Endothelial cell of umbilical vein (primary cell): ENCODE results near the gene VRK2. TPM values are rescaled to one million over a fixed set of nuclear protein-coding genes. Genes with fewer than 3 reads are reported as not detected.

Experiments used
- BruUV-seq: library from RNA; stranded (reverse); fragments of 400-500 nt; replicated peaks from 2 replicates; lab custom pipeline; 2021; lab: Mats Ljungman, UMichigan
- CTCF ChIA-PET: fragments of 300-600, 350-600 bp; sonication (Branson Sonifier 250); formaldehyde crosslinking; loops from one replicate; lab custom pipeline; 2021; ENCODE audit warnings: antibody characterized with exemption, inconsistent platforms; lab: Charles Lee
- POLR2A ChIA-PET: fragments of 300-600, 350-600 bp; sonication (Branson Sonifier 250); formaldehyde crosslinking; loops from one replicate; lab custom pipeline; 2021; ENCODE audit warnings: antibody characterized with exemption, inconsistent platforms; lab: Charles Lee
- DNase-seq: peaks from one replicate; pipeline ENCODE4 v3.0.0-alpha.2; 2011; ENCODE audit warnings: low read depth, low spot score
- FAIRE-seq: peaks from 2 replicates; lab custom pipeline; 2011; peaks lifted over from hg19 to GRCh38; lab: Jason Lieb, UNC
- H2AFZ ChIP-seq: 2 replicates; pipeline ENCODE4 v1.6.0; 2012; ENCODE audit warnings: low read depth, low read length, control low read depth, inconsistent platforms
- H3K27ac ChIP-seq: 2 replicates; pipeline ENCODE4 v1.5.1; 2011; ENCODE audit warnings: low read depth, mild to moderate bottlenecking, control low read depth, low read length, moderate library complexity; ENCODE audit not compliant: insufficient read depth
- H3K27me3 ChIP-seq, 2 experiments: 2 replicates each; pipeline versions ENCODE4 v1.6.0 to v1.6.1; 2011; ENCODE audit warnings: low read length in 2 of 2, mixed read lengths in 1 of 2; ENCODE audit not compliant: control insufficient read depth in 2 of 2, insufficient read depth in 2 of 2
- H3K36me3 ChIP-seq, 2 experiments: 2 replicates in 1 of 2; 3 replicates in 1 of 2; pipeline ENCODE4 v1.5.1; 2011; ENCODE audit warnings: low read length in 2 of 2, mild to moderate bottlenecking in 1 of 2, moderate library complexity in 1 of 2; ENCODE audit not compliant: control insufficient read depth in 2 of 2, insufficient read depth in 2 of 2; ENCODE audit errors: extremely low read depth in 1 of 2
- H3K4me1 ChIP-seq: 3 replicates; pipeline ENCODE4 v1.5.1; 2011; ENCODE audit warnings: mild to moderate bottlenecking, low read length; ENCODE audit not compliant: control insufficient read depth, insufficient read depth; ENCODE audit errors: extremely low read depth
- H3K4me2 ChIP-seq: 2 replicates; pipeline ENCODE4 v1.6.1; 2011; ENCODE audit warnings: low read length, control low read depth, mixed read lengths; ENCODE audit not compliant: insufficient read depth
- H3K4me3 ChIP-seq, 3 experiments: fragments of 200-600 bp in 1 of 3; sonication (generic), shearing (Covaris generic) in 1 of 3; replicated peaks in 1 of 3; 2 replicates each; pipeline ENCODE4 v1.5.1; 2011 to 2016; ENCODE audit warnings: control low read depth in 3 of 3, low read length in 3 of 3, mild to moderate bottlenecking in 2 of 3, inconsistent platforms in 1 of 3, low read depth in 1 of 3, moderate library complexity in 1 of 3; ENCODE audit not compliant: insufficient read depth in 1 of 3
- H3K79me2 ChIP-seq: 2 replicates; pipeline ENCODE4 v1.6.0; 2012; ENCODE audit warnings: low read length, inconsistent platforms; ENCODE audit not compliant: control insufficient read depth, insufficient read depth
- H3K9ac ChIP-seq: replicated peaks from 2 replicates; pipeline ENCODE3; 2011; ENCODE audit warnings: low read length, control low read depth; ENCODE audit not compliant: insufficient read depth; ENCODE audit errors: extremely low read depth
- H3K9me1 ChIP-seq: replicated peaks from 3 replicates; pipeline ENCODE4 v1.6.0; 2011; ENCODE audit warnings: mild to moderate bottlenecking, low read length; ENCODE audit not compliant: control insufficient read depth, insufficient read depth; ENCODE audit errors: extremely low read depth
- H3K9me3 ChIP-seq: replicated peaks from 2 replicates; pipeline ENCODE4 v1.5.1; 2012; ENCODE audit warnings: low read length, inconsistent platforms; ENCODE audit not compliant: control insufficient read depth, insufficient read depth
- H4K20me1 ChIP-seq: replicated peaks from 2 replicates; pipeline ENCODE3; 2011; ENCODE audit warnings: mild to moderate bottlenecking, low read length; ENCODE audit not compliant: control insufficient read depth, insufficient read depth; ENCODE audit errors: extremely low read depth
- CTCF ChIP-seq, 2 donors: IDR thresholded peaks; 1 replicate in 1 of 2; 2 replicates in 1 of 2; pipeline ENCODE4 v1.5.1; 2011; ENCODE audit warnings: low read length in 2 of 2, mild to moderate bottlenecking in 2 of 2, moderate library complexity in 2 of 2, control low read depth in 1 of 2, inconsistent platforms in 1 of 2, low read depth in 1 of 2; ENCODE audit not compliant: insufficient read depth in 1 of 2; ENCODE audit errors: extremely low read depth in 1 of 2
- EZH2 ChIP-seq: IDR thresholded peaks from 2 replicates; pipeline ENCODE4 v1.6.1; 2012; ENCODE audit warnings: borderline replicate concordance, low read depth, mild to moderate bottlenecking, moderate library complexity, low read length, inconsistent platforms; ENCODE audit not compliant: severe bottlenecking
- FOS ChIP-seq: IDR thresholded peaks from 2 replicates; pipeline ENCODE4 v1.6.1; 2011; ENCODE audit warnings: mild to moderate bottlenecking, low read length, moderate library complexity, borderline replicate concordance; ENCODE audit not compliant: insufficient read depth
- GATA2 ChIP-seq: IDR thresholded peaks from 2 replicates; pipeline ENCODE4 v1.7.0; 2011; ENCODE audit warnings: low read depth, mild to moderate bottlenecking, moderate library complexity, mixed read lengths, low read length; ENCODE audit not compliant: insufficient read length, insufficient read depth
- JUN ChIP-seq: IDR thresholded peaks from 2 replicates; pipeline ENCODE4 v1.6.1; 2011; ENCODE audit warnings: borderline replicate concordance, low read depth; ENCODE audit not compliant: insufficient read length, insufficient read depth
- MAX ChIP-seq: IDR thresholded peaks from 2 replicates; pipeline ENCODE4 v1.6.1; 2011; ENCODE audit not compliant: insufficient read depth, insufficient read length
- MYC ChIP-seq: IDR thresholded peaks from one replicate; pipeline ENCODE4 v1.6.1; 2011; ENCODE audit warnings: mild to moderate bottlenecking, low read depth, low read length
- POLR2A ChIP-seq: IDR thresholded peaks from 2 replicates; pipeline ENCODE4 v1.6.1; 2012; ENCODE audit warnings: low read depth, mild to moderate bottlenecking, control low read depth, low read length
- POLR2AphosphoS5 ChIP-seq: IDR thresholded peaks from 2 replicates; pipeline ENCODE4 v1.6.1; 2012; ENCODE audit warnings: low read depth, mild to moderate bottlenecking, control low read depth, low read length, moderate library complexity; ENCODE audit not compliant: insufficient read depth
- dilution Hi-C: fragments of 300-500 bp; cut with MboI; formaldehyde crosslinking; loops from one replicate; pipeline ENCODE4 v1.15.0; 2019; ENCODE audit warnings: low sequenced_read_pairs; ENCODE audit not compliant: extremely low pct_ligation_motif_present
- intact Hi-C: fragments of 100-400 bp; cut with micrococcal nuclease; formaldehyde crosslinking; loops from one replicate; pipeline ENCODE4 v1.10.0; 2022
- polyA plus RNA-seq, 4 experiments: library from polyadenylated mRNA; depleted of rRNA in 3 of 4; stranded (reverse) in 3 of 4; unstranded in 1 of 4; fragments of >200 nt; gene quantifications; 2 replicates each; pipeline versions ENCODE4 v1.2.1 to v1.2.3, GENCODE V29; 2011 to 2012; ENCODE audit warnings: missing spikeins in 1 of 4
- total RNA-seq: library from RNA; stranded (reverse); gene quantifications from 2 replicates; pipeline ENCODE4 v1.2.3, GENCODE V29; 2021

VRK2 gene
- total and polyA plus RNA-seq, 2 donors (not counting 3 experiments of a cell fraction or from before 2014, with no cell fraction given) = 11.2 to 35.2 TPM

- no peak for DNase-seq
- H3K4me3 ChIP-seq = no peak overlapping the region
- no peaks in the 10 kb centered on the region for H3K9me3 ChIP-seq
- H3K79me2 ChIP-seq = peaks cover 27% of the 10 kb centered on the region
- TF ChIP-seq CTCF (IDR thresholded peaks at IDR 0.05; ENCODE audit: extremely low read depth in 1 of 2, insufficient read depth in 1 of 2, low read depth in 1 of 2, low read length in 2 of 2) = no peak
- TF ChIP-seq POLR2A = no peak
- FAIRE-seq = no peak
- CTCF ChIA-PET = interaction anchor here (1.2 to 1.3 kb wide), 3 partner anchors 10 to 149 kb away, joined by 3 to 6 read pairs (median 5); no protein-coding TSS in a partner anchor
- H3K9ac ChIP-seq = no peak overlapping the region
- no peaks in the 10 kb centered on the region for H3K9me1 ChIP-seq
- peaks cover 0 to 2% of the 10 kb centered on the region in 2 experiments for H3K36me3 ChIP-seq
- dilution Hi-C loops = no loop called here
- no peaks in the 10 kb centered on the region for H3K4me1 ChIP-seq
- H3K4me2 ChIP-seq = no peak overlapping the region
- H4K20me1 ChIP-seq = no peaks in the 10 kb centered on the region
- intact Hi-C loops = no loop called here
- BruUV-seq = no TSS peak
- POLR2A ChIA-PET = no interaction called here
- H2AFZ ChIP-seq = no peak overlapping the region
- no peak overlapping the region for H3K27ac ChIP-seq
- no peaks in the 10 kb centered on the region for H3K27me3 ChIP-seq
Observed at GRCh38 chr2:58055033-58055786, 8.6 kb downstream of the VRK2 start.

- no peak for DNase-seq
- POLR2A ChIA-PET = no interaction called here
- dilution Hi-C loops (no loop called here), intact Hi-C loops (no loop called here)
- Histone ChIP-seq H3K27me3 (no peaks in the 10 kb centered on the region), H3K27ac (no peak overlapping the region), H3K36me3 (peaks cover 0 to 5% of the 10 kb centered on the region in 2 experiments), H3K4me2 (no peak overlapping the region), H3K4me3 (no peak overlapping the region), H4K20me1 (no peaks in the 10 kb centered on the region), H3K79me2 (peaks cover 26% of the 10 kb centered on the region), H3K9ac (no peak overlapping the region), H3K4me1 (no peaks in the 10 kb centered on the region), H3K9me1 (no peaks in the 10 kb centered on the region), H2AFZ (no peak overlapping the region), H3K9me3 (no peaks in the 10 kb centered on the region)
- TF ChIP-seq MAX = no peak
- TF ChIP-seq POLR2AphosphoS5 = no peak
- TF ChIP-seq CTCF (IDR thresholded peaks at IDR 0.05; ENCODE audit: extremely low read depth in 1 of 2, insufficient read depth in 1 of 2, low read depth in 1 of 2, low read length in 2 of 2) = no peak
- TF ChIP-seq EZH2 = no peak
- TF ChIP-seq FOS = no peak
- no peak for TF ChIP-seq GATA2
- no peak for TF ChIP-seq POLR2A
- TF ChIP-seq MYC = no peak
- TF ChIP-seq JUN = no peak
- no TSS peak for BruUV-seq
- FAIRE-seq = no peak
- CTCF ChIA-PET = no interaction called here
Observed at GRCh38 chr2:58056192-58056916, 9.7 kb downstream of the VRK2 start.
